Bone marrow (tissue), 2 donors: Measurements from ENCODE around the gene TMEM87B.
"Not testable (repeated sequence)": the region's sequence is repeated elsewhere in the genome, so short reads cannot be mapped to it uniquely, and the experiment has no call there.

Experiments
- DNase-seq, 2 donors: peaks; one replicate each; lab custom pipeline; 2025; lab: John Stamatoyannopoulos, UW

The TMEM87B gene

DNA sequence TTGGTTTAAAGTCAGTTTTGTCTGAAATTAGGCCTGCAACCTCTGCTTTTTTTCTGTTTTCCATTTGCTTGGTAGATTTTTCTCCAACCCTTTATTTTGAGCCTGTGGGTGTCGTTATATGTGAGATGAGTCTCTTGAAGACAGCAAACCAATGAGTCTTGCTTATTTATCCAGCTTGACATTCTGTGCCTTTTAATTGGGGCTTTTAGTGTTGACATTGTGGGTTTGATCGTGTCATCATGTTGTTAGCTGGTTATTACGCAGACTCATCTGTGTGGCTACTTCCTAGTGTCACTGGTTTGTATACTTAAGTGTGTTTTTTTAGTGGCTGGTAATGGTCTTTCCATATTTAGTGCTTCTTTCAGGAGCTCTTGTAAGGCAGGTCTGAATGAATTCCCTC, 18.8 kb downstream of the TMEM87B start:
- no peak for DNase-seq

- DNase-seq: no peak
Observed at GRCh38 chr2:112074506-112074905, 19.4 kb downstream of the TMEM87B start.

- DNase-seq: no peak
Observed at GRCh38 chr2:112075490-112076260, 20.6 kb downstream of the TMEM87B start.

GRCh38 chr2:112077814-112078213, 22.7 kb downstream of the TMEM87B start:
- DNase-seq: no peak

- no peak for DNase-seq
Observed at GRCh38 chr2:112081262-112081661, 26.2 kb downstream of the TMEM87B start.

GRCh38 chr2:112084689-112085374, 29.8 kb downstream of the TMEM87B start:
- no peak for DNase-seq

- DNase-seq: no peak
Observed at GRCh38 chr2:112085375-112085730, 30.3 kb downstream of the TMEM87B start.

DNA sequence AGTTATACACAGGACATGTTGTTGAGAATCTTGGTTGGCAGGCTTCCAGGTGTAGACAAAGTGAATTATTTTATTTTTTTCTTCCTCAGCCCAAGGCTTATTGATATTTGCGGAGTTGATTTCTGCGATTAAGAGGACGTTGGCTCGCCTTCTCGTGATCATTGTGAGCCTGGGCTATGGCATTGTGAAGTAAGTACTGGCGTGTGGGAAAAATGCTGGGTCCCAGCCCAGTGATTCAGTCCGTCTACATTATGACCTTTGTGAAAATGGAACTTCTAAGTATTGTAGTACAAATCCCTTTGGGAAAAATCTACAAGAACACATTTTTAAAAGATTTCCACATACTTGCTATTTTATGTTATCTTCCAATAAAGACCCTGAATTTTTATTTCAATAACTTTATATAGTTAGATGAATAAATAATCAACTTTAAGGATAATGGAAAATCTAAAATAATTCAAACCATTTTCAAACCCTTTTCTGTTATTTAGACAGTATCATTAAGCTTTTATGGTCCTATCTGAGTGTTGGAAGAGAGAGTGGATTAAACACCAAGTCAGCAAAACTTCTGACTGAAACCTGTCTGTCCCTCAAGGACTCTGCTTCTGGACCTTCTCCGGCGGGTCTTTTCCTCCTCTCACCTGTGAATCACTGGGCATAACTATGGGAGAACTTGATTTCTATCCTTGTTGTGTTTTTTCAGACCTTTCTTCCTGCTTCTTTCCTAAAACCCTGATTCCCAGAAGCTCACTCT, 31.0 kb downstream of the TMEM87B start:
- no peak for DNase-seq

DNA sequence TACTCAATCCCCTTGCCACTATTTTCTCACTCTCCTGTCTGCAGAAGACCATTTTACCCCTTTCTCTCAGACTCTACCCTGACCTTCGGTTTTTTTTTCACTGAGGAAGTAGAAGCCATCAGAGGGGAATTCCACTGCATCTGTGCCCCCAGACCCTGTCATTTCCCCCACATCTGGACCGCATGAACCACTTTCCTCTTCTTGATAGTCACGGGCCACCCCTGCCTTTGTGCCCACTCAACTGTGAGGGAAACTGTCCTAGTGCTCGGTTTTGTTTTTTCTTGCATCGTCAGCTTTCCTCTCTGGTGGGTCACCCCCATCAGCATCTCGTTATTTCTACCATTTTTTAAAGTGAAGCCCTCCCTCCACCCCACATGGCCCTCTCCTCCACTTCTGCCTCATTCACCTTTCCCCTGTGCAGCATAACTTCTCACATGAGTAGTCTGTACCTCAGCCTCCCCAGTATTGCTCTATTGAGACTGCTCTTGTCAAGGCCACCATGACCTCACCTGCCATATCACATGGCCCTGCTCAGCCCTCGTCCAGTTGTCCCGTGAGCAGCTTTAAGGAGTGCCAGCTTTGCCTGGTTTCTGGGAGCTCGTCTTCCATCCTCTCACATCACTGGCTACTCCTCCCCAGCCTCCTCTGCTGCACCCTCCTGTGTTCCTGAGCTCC, 32.4 kb downstream of the TMEM87B start:
- DNase-seq: no peak

DNA sequence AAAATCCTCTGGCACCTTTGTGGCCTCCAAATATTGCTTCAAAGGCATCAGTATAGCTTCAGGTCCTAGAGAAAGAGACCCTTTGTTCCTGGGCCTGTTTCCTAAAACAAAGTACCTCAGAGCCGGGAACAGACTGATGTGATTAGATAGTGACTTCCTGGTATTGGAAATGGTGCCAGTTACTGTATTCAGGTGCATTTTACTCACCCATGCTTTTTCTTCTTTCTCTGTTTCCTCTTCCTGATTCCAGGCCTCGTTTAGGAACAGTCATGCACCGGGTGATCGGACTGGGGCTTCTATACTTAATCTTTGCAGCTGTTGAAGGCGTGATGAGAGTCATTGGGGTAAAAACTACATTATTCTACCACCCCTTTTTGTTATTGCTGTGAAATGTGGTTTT, 34.3 kb downstream of the TMEM87B start:
- DNase-seq: no peak

DNA sequence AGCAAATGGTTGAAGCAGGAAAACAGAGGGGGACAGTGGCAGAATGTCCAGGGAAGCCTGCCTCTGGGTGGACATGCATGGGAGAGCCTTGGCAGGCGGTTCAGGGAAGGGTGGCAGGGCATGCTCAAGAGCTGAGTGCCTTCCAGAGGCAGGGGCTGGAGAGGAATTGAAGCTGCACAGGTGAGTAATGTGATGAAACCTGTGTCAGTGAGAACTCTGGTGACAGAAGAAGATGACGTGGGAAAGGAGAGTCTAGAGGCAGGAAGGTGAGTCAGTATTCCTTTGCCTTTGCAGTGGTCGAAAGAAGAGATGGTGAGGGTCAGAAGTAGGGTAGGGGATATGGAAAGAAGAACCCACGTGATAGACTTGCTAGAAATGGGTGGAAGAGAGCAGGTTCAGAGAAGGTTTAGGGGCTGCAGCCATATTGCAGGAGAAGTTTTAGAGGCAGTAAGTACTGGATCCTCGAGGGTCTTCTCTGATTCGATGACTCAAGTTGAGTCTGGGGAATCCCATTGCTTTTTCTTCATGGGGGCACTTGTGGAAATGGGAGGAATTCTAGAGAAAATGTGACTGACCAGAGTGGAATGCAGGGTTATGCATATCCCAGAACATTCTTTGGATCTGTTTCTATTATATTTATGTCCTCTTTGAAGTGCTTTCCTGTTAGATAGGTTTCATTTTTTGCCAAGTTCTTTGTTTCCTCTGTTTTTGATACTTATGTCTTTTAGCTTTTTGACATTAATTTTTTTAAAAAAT, 37.4 kb downstream of the TMEM87B start:
- DNase-seq: no peak

GRCh38 chr2:112093216-112093615, 38.1 kb downstream of the TMEM87B start:
- no peak for DNase-seq

DNA sequence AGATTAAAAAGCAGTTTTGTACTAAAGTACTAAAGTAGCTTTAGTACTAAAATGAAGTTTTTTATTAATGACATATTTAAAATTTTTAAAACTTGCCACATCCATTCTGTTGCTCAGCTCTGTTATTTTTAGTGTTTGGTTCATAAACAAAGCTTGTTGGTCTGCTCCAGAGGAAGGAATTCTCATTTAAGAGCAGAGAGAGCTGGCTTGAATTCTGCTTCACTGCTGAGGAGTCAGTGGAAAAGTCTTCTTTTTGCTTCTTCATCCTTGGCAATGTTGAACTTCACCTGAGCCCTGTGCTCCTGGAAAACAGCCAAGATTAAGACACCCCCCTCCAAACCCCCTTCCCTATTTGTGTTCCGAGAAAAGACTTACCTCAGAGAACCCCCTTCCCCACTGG, 40.6 kb downstream of the TMEM87B start:
- no peak for DNase-seq

- no peak for DNase-seq
Observed at GRCh38 chr2:112096098-112096497, 41.0 kb downstream of the TMEM87B start.

GRCh38 chr2:112108178-112108832, 53.2 kb downstream of the TMEM87B start:
- no peak for DNase-seq

DNA sequence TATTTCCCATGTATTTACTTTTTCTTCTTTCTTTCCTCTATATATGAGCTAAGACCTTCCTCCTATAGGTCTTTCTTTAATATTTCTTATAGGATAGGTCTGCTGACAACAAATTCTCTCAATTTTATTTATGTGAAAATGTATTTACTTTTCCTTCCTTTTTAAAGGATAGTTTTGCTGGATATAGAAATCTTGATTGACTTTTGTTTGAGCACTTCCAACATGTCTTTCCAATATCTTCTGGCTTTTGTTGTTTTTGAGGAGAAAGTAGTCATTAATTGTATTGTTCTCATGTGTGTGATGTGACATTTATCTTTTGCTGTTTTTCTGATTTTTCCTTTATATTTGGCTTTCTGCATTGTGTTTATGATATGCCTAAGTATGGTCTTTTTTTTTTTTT, 54.2 kb downstream of the TMEM87B start:
- DNase-seq: no peak

GRCh38 chr2:112110966-112111365, 55.9 kb downstream of the TMEM87B start:
- no peak for DNase-seq

- DNase-seq: not testable (repeated sequence)
Observed at GRCh38 chr2:112113354-112113753, 58.3 kb downstream of the TMEM87B start.

GRCh38 chr2:112118148-112118547, 63.1 kb downstream of the TMEM87B start:
- no peak for DNase-seq

DNA sequence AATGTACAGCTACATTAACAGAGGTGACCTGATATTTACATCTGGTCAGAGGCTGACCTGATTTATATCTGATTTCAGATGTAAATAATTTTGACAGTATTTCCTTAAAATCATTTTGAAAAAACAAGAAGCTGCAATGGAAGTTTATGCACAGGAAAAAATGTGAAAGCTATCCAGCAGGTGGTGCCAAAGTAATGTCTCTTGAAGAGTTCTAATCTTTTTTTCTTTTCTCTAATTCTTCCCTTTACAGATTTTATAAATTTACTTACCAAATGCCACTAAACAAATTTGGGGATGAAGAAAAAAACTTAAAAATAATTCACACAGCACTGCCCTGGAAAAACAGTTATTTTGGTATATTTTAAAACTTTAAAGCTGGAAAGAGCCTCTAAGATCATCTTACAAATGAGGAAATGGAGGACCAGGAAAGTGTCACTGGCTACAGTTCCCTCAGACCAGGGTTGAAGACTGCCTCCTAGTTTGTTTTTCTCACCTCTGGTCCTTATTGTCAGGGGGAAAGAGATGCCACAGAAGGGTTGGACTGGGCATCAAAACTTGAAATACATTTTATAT, 66.7 kb downstream of the TMEM87B start:
- DNase-seq: peak in 1 of 2 donors; percentile 48

DNA sequence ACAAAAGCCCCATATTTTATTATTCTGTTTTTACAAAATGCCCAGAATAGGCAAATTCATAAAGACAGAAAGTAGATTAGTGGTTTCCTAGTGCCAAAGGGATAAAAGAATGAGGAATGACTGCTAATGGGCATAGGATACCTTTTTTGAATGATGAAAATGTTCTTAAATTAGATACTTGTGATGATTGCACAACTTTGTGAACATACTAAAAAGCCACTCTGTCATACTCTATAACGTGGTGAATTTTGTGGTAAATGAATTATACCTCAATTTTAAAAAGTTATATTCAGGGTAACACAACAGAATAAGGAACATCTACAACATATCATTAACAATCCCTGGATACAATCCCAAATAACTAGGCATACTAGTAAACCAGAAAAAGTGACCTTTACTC, 74.0 kb downstream of the TMEM87B start:
- no peak for DNase-seq
